Kidney epithelial cell (primary cell): ENCODE data around the gene SCN5A. TPM values are rescaled to one million over a fixed set of nuclear protein-coding genes. Genes with fewer than 3 reads are reported as not detected.

ENCODE experiments used
- DNase-seq: peaks from one replicate; pipeline ENCODE4 v3.0.0-alpha.2; 2010; ENCODE audit warnings: low read depth
- H3K27me3 ChIP-seq: 2 replicates; pipeline ENCODE4 v1.6.0; 2011; ENCODE audit warnings: low read length; ENCODE audit not compliant: control insufficient read depth, insufficient read depth
- H3K36me3 ChIP-seq: 2 replicates; pipeline ENCODE4 v1.5.1; 2011; ENCODE audit warnings: low read length; ENCODE audit not compliant: control insufficient read depth, insufficient read depth
- H3K4me3 ChIP-seq: 2 replicates; pipeline ENCODE4 v1.5.1; 2011; ENCODE audit warnings: low read depth, mild to moderate bottlenecking, control low read depth, low read length
- total RNA-seq: library from RNA; depleted of rRNA; stranded (reverse); fragments of >200 nt; gene quantifications from 2 replicates; pipeline ENCODE4 v1.2.3, GENCODE V29; 2015
- TF ChIP-seq, protein P1 (sequence below): IDR thresholded peaks from 2 replicates; pipeline ENCODE4 v1.5.1; 2011; ENCODE audit warnings: mild to moderate bottlenecking, moderate library complexity, low read length, control low read depth, inconsistent platforms; ENCODE audit not compliant: insufficient read depth, poor library complexity, severe bottlenecking

The SCN5A gene
- total RNA-seq, 1 donor from 2014 or later, result 3.8 TPM

DNA sequence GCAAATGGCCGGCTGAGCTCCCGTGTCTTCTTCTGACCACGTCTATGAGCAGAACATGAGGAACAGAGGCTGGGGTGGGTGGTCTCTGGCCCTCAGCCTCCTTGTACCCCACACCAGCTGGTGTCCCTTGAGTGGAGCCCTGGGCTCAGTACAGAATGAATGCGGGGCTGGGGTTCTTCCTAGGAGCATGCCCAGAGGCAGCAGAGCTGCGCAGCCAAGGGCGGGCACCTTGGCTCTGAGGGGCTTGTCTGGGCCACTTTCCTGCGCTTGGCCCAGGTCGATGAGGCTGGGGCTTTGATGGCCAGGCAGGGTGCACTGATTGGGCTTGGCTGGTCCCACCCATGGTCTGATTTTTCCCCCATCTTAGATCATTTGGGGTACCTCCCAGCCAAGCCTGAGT lies 6.4 kb downstream of the SCN5A start:
- no peak for DNase-seq
- Histone ChIP-seq H3K4me3 (no peak overlapping the region), H3K27me3 (no peaks in the 10 kb centered on the region), H3K36me3 (no peaks in the 10 kb centered on the region)
- TF ChIP-seq, protein P1, sequence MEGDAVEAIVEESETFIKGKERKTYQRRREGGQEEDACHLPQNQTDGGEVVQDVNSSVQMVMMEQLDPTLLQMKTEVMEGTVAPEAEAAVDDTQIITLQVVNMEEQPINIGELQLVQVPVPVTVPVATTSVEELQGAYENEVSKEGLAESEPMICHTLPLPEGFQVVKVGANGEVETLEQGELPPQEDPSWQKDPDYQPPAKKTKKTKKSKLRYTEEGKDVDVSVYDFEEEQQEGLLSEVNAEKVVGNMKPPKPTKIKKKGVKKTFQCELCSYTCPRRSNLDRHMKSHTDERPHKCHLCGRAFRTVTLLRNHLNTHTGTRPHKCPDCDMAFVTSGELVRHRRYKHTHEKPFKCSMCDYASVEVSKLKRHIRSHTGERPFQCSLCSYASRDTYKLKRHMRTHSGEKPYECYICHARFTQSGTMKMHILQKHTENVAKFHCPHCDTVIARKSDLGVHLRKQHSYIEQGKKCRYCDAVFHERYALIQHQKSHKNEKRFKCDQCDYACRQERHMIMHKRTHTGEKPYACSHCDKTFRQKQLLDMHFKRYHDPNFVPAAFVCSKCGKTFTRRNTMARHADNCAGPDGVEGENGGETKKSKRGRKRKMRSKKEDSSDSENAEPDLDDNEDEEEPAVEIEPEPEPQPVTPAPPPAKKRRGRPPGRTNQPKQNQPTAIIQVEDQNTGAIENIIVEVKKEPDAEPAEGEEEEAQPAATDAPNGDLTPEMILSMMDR, result no peak

DNA sequence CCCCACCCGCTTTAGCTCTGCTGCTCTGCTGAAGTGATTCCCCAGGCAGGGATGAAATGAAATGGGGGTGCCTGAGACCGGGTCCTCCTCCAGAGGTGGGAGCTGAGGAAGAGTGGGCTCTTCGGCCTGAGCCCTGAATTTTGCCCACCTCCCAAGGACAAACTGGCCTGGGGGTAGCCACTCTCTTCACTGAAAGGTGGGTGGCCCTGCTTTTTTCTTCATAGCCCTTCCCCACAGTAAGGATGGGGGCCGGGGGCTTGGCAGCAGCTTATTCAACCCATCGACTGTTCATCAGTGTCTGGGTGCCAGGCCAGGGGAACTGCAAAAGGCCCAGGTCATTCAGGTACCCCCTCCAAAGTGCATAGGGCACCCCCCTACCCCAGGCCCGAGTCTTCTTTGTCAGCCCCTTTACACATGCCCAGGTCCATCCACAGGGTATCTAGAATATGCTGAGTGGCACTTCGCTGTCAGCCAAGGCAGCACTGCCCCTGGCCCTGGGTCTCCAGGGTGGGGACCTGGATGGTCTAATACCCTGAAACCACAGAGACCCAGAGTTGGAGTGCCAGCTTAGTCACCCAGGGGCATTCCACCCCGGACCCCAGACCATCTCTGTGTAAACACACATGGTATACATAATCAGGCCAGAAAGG lies 7.9 kb downstream of the SCN5A start:
- TF ChIP-seq, protein P1, result no peak

DNA sequence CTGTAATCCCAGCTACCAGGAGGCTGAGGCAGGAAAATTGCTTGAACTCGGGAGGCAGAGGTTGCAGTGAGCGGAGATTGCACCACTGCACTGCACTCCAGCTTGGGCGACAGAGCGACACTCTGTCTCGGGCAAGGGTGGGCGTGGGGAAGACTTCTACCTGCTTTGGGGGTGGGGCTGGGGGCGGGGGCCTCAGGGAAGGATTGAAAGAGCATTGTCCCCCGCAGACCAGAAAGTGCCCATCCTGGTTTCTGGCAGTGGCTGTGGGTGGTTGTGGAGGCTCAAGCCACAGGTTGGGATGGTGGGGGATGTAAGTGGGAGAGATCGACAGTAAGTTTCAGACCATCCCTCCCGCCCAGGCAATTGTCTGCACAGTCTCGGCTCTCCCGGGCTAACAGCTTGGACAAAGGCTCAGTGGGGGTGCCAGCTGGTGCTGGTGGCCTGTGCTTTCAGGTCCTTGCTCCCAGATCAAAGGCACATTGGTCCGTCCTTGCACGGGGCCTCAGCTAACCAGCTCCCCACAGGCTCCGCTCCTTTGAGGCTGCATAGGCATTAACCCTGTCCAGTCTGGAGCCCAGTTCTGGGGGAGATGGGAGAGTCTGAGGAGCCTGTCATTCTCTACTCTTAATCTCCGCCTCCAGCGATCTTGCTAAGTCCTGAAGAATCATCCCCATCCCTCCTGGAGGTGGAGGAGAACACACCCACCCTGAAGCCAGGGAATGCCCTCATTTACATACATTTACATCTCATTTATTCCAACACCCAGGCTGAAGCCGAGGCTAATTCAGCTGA lies 8.6 kb downstream of the SCN5A start:
- no peaks in the 10 kb centered on the region for H3K27me3 ChIP-seq
- no peaks in the 10 kb centered on the region for H3K36me3 ChIP-seq
- no peak overlapping the region for H3K4me3 ChIP-seq
- no peak for DNase-seq
- TF ChIP-seq, protein P1, result no peak

More for the DNA sequence above, 7.9 kb downstream of the SCN5A start:
- Histone ChIP-seq H3K4me3 (no peak overlapping the region), H3K36me3 (no peaks in the 10 kb centered on the region), H3K27me3 (no peaks in the 10 kb centered on the region)
- no peak for DNase-seq

DNA sequence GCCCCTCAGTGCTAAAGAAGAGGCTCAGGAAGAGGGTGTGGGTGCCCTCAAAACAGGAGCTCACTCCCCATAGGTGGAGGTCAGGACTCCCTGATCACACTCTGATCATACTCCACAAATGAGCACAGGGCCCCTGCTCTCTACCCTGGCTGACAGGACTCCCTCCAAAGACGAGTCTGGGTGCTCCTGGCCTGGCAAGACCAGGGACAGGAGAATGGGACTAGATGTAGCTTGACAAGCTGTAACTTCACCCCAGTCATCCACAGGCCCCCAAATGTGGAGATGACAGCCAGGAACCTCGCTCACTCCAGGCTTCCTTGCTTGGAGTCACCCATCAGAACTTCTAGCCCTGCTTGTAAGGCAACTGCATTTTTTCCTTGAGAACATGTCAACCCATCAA lies 11.1 kb downstream of the SCN5A start:
- DNase-seq, result no peak
- TF ChIP-seq, protein P1, result no peak
- Histone ChIP-seq H3K36me3 (no peaks in the 10 kb centered on the region), H3K4me3 (no peak overlapping the region), H3K27me3 (no peaks in the 10 kb centered on the region)

DNA sequence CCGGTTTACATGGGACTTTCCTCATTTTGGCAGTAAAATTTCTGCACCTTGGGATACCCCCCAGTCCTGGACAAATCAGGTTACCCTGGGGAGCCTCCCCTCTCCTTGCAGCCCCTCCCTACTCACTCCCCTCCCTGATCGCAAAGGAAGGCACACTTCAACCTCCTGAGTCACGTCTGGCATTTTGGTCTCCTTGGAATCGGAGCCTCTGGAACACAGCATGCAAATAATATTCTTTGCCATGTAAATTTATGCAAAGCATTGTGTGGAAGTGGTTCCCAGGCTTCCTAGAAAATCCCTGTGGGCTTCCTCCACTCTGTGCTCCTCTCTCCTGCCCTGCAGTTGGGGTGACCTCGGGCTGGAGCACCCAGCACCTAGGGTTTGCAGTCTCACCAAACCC lies 11.6 kb downstream of the SCN5A start:
- no peaks in the 10 kb centered on the region for H3K27me3 ChIP-seq
- no peak for DNase-seq
- TF ChIP-seq, protein P1, result no peak
- no peaks in the 10 kb centered on the region for H3K36me3 ChIP-seq
- no peak overlapping the region for H3K4me3 ChIP-seq
